ENCODE data around the gene DMRT1. TPM values are rescaled to one million over a fixed set of nuclear protein-coding genes. Genes with fewer than 3 reads are reported as not detected.

DMRT1 gene
- total RNA-seq, 1 donor from 2014 or later: not detected

GRCh38 chr9:1001838-1002237 lies 160.3 kb downstream of the DMRT1 start:
- no peak overlapping the region for H3K27ac Mint-ChIP-seq (ENCODE audit: unreplicated experiment)
- H3K27me3 Mint-ChIP-seq (ENCODE audit: low read depth): peaks cover 8% of the 10 kb centered on the region
- no peak overlapping the region for H3K4me3 Mint-ChIP-seq (ENCODE audit: unreplicated experiment)
- TF ChIP-seq CTCF (IDR thresholded peaks at IDR 0.05): no peak
- H3K36me3 Mint-ChIP-seq (ENCODE audit: low read depth): no peaks in the 10 kb centered on the region
- H3K4me1 Mint-ChIP-seq (ENCODE audit: low read depth): no peaks in the 10 kb centered on the region
- no peaks in the 10 kb centered on the region for H3K9me3 Mint-ChIP-seq (ENCODE audit: low read depth)
- no peak for DNase-seq (ENCODE audit: low spot score)

GRCh38 chr9:1002678-1003077 lies 161.2 kb downstream of the DMRT1 start:
- H3K27me3 Mint-ChIP-seq (ENCODE audit: low read depth): peaks cover 8% of the 10 kb centered on the region
- TF ChIP-seq CTCF (IDR thresholded peaks at IDR 0.05): no peak
- no peak overlapping the region for H3K4me3 Mint-ChIP-seq (ENCODE audit: unreplicated experiment)
- no peak overlapping the region for H3K27ac Mint-ChIP-seq (ENCODE audit: unreplicated experiment)
- no peak for DNase-seq (ENCODE audit: low spot score)
- no peaks in the 10 kb centered on the region for H3K4me1 Mint-ChIP-seq (ENCODE audit: low read depth)
- H3K36me3 Mint-ChIP-seq (ENCODE audit: low read depth): no peaks in the 10 kb centered on the region
- no peaks in the 10 kb centered on the region for H3K9me3 Mint-ChIP-seq (ENCODE audit: low read depth)

- DNase-seq (ENCODE audit: low spot score): no peak
- no peak overlapping the region for H3K4me3 Mint-ChIP-seq (ENCODE audit: unreplicated experiment)
- H3K36me3 Mint-ChIP-seq (ENCODE audit: low read depth): no peaks in the 10 kb centered on the region
- H3K27me3 Mint-ChIP-seq (ENCODE audit: low read depth): peaks cover 25% of the 10 kb centered on the region
- TF ChIP-seq CTCF (IDR thresholded peaks at IDR 0.05): peak; percentile 77
- H3K4me1 Mint-ChIP-seq (ENCODE audit: low read depth): peaks cover 3% of the 10 kb centered on the region
- H3K27ac Mint-ChIP-seq (ENCODE audit: unreplicated experiment): no peak overlapping the region
- H3K9me3 Mint-ChIP-seq (ENCODE audit: low read depth): no peaks in the 10 kb centered on the region
Observed at GRCh38 chr9:1005043-1005667, 163.7 kb downstream of the DMRT1 start.

GRCh38 chr9:1007312-1007711 lies 165.8 kb downstream of the DMRT1 start:
- Mint-ChIP-seq H3K4me1 (ENCODE audit: low read depth) (peaks cover 3% of the 10 kb centered on the region), H3K4me3 (ENCODE audit: unreplicated experiment) (no peak overlapping the region), H3K27me3 (ENCODE audit: low read depth) (peaks cover 31% of the 10 kb centered on the region), H3K9me3 (ENCODE audit: low read depth) (no peaks in the 10 kb centered on the region), H3K27ac (ENCODE audit: unreplicated experiment) (no peak overlapping the region), H3K36me3 (ENCODE audit: low read depth) (no peaks in the 10 kb centered on the region)
- no peak for DNase-seq (ENCODE audit: low spot score)
- TF ChIP-seq CTCF (IDR thresholded peaks at IDR 0.05): no peak

GRCh38 chr9:1008216-1008615 lies 166.7 kb downstream of the DMRT1 start:
- H3K36me3 Mint-ChIP-seq (ENCODE audit: low read depth): no peaks in the 10 kb centered on the region
- H3K4me1 Mint-ChIP-seq (ENCODE audit: low read depth): peaks cover 3% of the 10 kb centered on the region
- no peak for DNase-seq (ENCODE audit: low spot score)
- no peak overlapping the region for H3K4me3 Mint-ChIP-seq (ENCODE audit: unreplicated experiment)
- no peak overlapping the region for H3K27ac Mint-ChIP-seq (ENCODE audit: unreplicated experiment)
- TF ChIP-seq CTCF (IDR thresholded peaks at IDR 0.05): no peak
- H3K9me3 Mint-ChIP-seq (ENCODE audit: low read depth): no peaks in the 10 kb centered on the region
- peaks cover 36% of the 10 kb centered on the region for H3K27me3 Mint-ChIP-seq (ENCODE audit: low read depth)
